Esophagus mucosa (tissue), 1 donor: ENCODE results near the gene FAM193A. TPM values are rescaled to one million over a fixed set of nuclear protein-coding genes. Genes with fewer than 3 reads are reported as not detected.
"Not testable (repeated sequence)": the region's sequence is repeated elsewhere in the genome, so short reads cannot be mapped to it uniquely, and the experiment has no call there.

ENCODE experiments used
- ATAC-seq: fragments of 200-7000 bp; cut with Tn5 transposase; one replicate; pipeline ENCODE4 v1.9.1; 2020
- total RNA-seq: library from RNA; stranded (reverse); gene quantifications from one replicate; pipeline ENCODE4 v1.2.4, GENCODE V29; 2023
- donor health status: DM: yes; HTN: yes; CAD: no.

FAM193A gene
- 12.0 TPM for total RNA-seq

GRCh38 chr4:2536193-2537010 is at the start of gene FAM193A:
FAM193A (plus strand) TSS chr4:2536647; CDS start chr4:2536916, 269 bp downstream.
- ATAC-seq, result peak; percentile 99

DNA sequence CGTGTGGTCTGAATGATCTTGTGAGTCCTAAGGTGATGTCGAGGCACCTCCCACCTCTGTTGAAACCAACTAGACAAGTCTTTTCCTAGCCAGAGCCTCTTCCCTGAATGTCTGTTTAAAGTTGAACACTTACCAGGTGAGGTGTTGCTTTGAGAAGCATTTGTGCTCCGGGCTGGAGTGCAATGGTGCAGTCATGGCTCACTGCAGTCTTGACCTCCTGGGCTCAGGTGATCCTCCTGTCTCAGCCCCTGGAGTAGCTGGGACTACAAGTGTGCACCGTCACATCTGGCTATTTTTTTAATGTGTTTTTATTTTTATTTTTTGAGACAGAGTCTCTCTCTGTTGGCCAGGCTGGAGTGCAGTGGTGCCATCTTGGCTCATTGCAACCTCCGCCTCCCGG is 49.5 kb upstream of the FAM193A start:
- peak; percentile 26 for ATAC-seq

DNA sequence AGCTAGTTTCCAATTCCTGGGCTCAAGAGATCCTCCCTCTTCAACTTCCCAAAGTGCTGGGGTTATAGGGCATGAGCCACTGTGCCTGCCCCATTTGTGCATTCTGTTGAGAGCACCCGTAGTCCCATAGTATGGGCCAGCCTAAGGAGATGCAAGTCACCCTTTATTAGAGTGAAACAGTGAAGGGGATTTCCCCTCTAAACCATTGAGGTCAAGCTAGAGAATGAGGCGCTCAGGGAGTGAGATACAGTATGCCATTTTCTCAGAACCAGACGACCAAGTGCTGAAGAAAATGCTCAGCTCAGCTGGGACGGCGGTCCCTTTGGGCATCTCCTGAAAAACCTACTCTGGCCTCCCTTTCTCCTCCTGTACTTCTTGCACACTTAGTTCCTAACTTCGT is 48.8 kb upstream of the FAM193A start:
- no peak for ATAC-seq

DNA sequence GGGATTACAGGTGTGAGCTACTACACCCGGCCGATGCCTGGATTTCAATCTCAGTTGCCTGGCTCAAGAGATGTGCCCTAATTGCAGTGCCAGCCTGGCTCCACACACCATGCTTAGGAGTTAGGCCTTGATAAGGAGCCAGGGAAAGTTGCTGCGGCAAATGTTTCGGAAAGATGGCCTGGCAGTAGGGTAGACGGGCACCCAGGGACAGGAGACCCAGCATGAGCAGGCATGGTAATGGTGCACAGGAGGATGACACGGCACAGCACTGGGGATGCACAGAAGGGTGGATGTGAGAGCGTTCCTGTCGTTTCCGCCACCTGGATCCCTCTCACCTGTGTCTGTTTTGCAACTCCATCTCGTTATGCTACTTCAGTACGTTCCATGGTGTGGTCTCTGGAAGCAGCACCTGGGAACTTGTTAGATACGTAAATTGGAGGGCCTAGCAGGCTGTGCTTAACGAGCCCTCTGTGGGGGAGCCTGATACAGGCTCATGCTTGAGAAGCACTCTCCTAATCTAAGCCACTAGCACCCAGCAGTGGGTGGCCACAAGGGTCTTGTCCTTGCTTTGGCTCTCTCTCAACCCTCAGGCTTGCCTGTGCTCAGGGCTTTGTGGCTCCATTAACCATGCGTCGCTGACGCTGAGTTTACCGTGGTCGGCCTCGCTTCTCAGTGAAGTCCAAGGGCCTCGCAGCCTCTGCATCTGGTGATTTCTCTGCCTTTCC is 47.2 kb upstream of the FAM193A start:
- no peak for ATAC-seq

DNA sequence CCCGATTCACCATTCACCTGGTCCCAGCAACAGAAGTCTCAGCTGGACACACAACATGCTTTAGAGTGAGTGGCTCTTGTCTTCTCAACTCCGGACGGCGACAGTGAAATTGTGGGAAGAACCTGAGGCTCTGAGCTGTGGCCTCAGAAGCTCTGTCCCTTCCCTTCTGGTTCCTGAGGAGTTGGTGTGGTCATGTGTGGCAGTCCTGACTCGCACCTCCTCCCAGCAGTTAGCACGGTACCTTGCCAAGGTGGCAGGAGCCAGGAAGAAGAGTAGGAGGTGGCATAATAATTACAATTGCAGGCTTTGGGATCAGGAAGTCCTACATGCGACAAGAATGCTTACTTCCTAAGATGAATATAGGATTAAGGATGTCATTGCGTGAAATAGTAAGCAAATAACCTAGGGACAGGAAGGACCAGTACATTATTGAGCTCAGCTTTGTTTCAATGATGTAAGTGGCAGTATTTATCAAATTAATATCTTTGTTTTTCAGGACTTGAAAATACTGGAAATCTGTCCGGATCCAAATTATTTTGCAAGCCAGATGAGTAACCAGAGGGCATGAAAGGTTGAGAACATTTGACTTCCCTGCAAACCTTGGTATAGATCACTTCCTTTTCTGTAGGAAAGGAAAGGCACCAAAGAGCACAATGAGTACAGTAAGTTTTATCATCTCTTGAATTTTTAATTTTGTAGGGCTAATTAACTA is 46.5 kb upstream of the FAM193A start:
- peak; percentile 53 for ATAC-seq

DNA sequence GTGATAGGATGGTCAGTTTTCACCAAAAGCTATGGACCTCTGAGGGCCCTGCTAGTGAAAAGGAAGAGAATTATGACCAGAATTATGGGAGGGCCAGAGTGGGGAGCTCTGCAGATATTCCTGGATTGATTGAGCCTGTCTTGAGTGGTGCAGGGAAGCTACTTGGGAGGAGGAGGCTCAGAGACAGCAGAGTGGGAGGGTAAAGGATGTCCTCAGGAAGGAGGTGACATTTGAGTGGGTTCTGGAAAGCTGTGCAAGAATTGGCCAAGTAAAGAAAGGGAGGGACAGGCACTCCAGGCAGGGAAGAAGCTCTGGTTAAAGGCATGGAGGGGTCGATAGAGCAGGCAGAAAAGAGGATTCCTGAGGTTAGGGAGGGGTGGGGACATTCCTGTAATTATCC is 43.5 kb upstream of the FAM193A start:
- no peak for ATAC-seq

DNA sequence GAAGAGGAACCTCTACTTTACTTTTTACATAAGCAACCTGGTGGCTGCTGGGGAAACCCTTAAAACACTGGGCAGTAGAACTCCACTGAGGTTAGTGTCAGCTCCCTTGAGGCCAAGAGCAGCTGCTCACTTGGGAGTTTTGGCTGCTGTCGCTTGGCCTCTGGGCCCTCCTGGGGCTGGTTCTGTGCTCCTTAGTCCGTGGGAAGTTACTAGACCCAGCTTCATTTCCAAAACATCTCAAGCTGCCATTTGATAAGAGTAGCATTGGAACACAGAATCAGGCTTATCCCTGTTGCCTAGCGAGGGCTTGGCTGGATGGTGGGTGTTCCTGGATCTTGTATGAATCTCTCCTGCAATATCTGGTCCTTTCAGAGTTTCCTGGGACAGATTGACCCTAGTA is 41.5 kb upstream of the FAM193A start:
- ATAC-seq, result no peak

GRCh38 chr4:2497324-2497723 is 39.1 kb upstream of the FAM193A start:
- no peak for ATAC-seq

GRCh38 chr4:2497931-2498330 is 38.5 kb upstream of the FAM193A start:
- ATAC-seq, result no peak

DNA sequence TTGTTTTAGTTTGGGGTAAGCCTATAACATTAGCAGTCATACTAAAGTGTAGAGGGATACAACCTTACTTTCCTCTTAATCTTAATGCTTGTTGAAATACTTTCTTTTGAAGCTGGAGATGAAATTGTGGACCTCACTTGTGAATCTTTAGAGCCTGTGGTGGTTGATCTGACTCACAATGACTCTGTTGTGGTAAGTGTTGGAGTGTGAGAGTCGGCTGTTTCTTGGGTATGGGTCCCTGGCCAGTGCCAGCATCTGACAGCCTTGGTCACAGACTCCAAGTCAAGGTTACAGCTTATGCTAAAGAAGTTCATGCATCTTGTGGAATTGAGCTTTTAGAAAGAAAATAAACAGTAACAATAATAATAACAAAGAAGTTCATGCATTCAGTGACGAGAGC is 35.9 kb upstream of the FAM193A start:
- ATAC-seq, result no peak

- ATAC-seq, result peak; percentile 21
Measured at GRCh38 chr4:2501034-2501594, 35.3 kb upstream of the FAM193A start.

DNA sequence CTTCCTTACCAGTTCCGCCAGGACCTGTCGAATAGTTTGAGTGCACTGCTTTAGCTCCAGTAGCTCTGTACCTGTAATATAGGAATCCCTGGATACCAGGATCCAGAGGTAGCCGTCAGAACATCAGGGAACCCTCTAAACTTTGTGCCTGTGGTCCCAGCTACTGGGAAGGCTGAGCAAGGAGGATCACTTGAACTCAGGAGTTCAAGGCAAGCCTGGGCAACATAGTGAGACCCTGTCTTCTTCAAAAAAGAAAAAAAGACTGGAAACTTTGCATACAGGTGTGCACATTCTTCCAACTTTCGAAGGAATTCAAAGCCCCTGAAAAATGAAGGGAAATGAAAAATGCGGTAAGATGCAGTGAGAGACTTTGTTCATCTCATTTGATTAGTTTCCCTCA is 32.6 kb upstream of the FAM193A start:
- no peak for ATAC-seq

- ATAC-seq, result no peak
Measured at GRCh38 chr4:2507259-2507658, 29.2 kb upstream of the FAM193A start.

DNA sequence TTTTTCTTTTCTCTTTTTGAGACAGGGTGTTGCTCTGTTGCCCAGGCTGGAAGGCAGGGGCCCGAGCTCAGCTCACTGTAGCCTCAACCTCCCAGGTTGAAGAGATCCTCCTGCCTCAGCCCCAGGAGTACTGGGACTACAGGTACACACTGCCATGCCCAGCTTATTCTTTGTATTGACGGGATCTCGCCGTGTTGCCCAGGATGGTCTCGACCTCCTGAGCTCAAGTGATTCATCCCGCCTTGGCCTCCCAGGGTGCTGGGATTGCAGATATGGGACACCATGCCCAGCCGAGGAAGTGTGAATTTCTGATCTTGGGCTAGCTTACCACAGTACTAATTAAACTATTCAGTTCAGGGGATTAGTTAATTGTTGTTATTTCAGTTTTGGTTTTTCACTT is 28.6 kb upstream of the FAM193A start:
- ATAC-seq, result no peak

- no peak for ATAC-seq
Measured at GRCh38 chr4:2510351-2511259, 25.8 kb upstream of the FAM193A start.

DNA sequence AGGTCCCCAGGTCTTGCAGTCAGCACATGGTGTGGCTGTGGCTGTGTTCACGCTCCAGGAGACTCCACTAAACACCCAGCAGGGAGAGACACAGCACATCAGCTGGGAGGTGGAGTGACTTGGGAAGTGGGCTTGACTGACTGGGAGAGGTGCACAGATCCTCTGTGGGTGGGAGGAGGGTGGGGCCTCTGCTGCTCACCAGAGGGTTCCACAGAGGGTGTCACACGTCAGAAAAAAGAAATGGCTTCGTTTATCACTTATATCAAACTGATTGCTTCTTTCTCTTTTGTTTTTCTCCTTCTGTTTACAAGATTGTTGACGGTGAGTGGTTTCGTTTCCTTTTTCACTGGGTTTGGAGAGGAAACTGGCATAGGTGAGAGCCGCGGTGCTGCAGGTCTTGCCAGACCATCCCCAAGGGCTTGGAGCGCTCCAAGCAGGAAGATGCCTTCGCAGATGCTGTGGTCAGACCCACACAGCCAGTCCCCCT is 24.8 kb upstream of the FAM193A start:
- no peak for ATAC-seq

DNA sequence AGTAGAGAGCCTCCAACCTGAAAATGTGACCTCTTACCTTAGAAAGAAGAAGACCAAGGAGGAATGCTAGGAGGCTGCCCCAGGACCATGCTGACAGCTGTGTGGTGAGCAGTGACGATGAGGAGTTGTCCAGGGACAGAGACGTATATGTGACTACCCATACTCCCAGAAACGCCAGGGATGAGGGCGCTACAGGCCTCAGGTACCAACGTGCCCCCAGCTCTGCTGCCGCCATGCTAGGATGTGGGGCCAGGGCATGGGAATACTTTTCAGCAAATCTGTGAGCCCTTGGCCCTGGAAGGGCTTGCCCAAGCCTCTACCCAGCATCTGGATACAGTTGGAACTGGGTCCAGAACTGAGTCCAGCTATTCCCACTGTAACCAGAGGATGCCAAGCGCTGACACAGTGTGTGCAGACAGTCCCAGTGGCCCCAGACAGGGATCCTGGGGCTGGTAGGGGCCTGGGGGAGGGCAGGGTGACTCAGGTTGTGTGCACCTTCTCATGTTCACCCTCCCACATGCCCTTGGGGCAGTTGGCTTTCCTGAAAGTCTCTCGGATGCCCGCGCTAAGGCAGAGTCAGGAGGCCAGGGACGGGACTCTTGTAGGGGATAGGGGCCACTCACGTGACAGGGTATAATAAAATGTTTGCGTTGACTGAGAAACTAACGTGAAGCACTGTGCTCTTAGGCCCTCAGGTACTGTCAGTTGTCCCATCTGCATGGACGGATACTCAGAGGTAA is 23.9 kb upstream of the FAM193A start:
- no peak for ATAC-seq

- not testable (repeated sequence) for ATAC-seq
Measured at GRCh38 chr4:2514193-2514592, 22.3 kb upstream of the FAM193A start.

DNA sequence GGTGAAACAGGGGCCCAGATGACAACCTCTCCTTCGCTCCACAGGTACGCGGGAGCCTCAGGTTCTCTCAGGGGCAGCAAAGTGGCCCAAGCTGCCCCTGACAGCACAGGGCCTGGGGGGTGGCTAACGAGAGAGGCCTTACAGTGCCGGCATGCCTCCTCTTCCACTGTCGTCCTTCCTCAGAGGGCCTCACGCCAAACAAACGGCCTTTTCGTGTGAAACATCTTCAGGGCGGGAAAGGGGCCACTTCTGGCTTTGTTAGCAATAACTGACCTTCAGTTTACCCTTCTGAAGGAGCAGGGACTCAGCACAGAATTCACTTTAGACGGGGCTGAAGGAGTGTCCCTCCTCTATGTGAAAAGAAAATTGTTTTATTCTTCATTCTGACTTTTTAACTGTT is 21.5 kb upstream of the FAM193A start:
- ATAC-seq, result not testable (repeated sequence)

DNA sequence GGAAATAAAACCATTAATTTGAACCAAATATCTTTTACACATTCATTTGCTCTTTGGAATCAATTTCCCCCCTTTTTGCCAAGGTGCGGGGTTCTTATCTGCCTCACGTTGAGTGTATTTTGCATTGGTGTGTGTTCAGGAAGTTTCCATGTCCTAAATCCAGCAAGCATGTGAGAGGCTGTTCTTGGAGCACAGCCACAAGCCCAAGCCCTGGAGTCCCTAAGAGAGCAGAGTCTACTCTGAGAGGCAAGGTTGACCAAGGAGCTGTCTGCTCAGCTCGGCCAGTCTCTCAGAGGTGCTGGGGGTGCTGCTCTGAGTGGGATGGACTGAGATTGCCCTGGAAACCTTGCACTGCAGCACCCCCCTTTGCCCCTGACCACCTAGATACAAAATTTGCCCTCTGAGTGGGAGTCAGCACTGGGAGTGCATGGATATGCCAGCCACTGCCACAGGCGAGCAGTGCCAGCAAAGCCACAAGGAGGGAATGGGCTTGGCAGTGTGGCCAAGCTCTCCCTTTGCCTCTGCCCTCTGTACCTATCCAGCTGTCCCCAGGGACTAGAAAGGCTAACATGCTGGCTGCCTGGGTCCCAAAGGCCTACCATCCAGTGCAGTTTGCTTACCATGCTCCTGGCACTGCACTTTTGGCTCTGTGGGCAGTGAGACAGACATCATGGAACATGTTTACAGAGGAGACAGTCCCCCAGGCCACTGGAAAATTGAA is 20.5 kb upstream of the FAM193A start:
- peak; percentile 10 for ATAC-seq
